K562 (cell line): ENCODE results near the gene N4BP2. TPM values are rescaled to one million over a fixed set of nuclear protein-coding genes. Genes with fewer than 3 reads are reported as not detected.

Experiments used
- ATF3 ChIP-seq, 2 experiments: fragments of 450-650 bp in 1 of 2; sonication (generic) in 1 of 2; formaldehyde crosslinking in 1 of 2; IDR thresholded peaks in 1 of 2; conservative IDR thresholded peaks in 1 of 2; 2 replicates each; pipeline versions ENCODE4 v1.6.1 to v1.8.1; 2016 to 2023; ENCODE audit warnings: mild to moderate bottlenecking in 2 of 2, moderate library complexity in 2 of 2, inconsistent platforms in 1 of 2, missing genetic modification reagents in 1 of 2
- DPF2 ChIP-seq: fragments of 450-650 bp; IDR thresholded peaks from 2 replicates; pipeline ENCODE4 v1.6.1; 2016
- FOSL1 ChIP-seq: fragments of 200-800 bp; sonication (Bioruptor generic); conservative IDR thresholded peaks from 2 replicates; pipeline ENCODE4 v1.6.1; 2016; ENCODE audit warnings: missing genetic modification characterization, missing compliant biosample characterization
- HNRNPLL ChIP-seq: fragments of 200-400 bp; formaldehyde crosslinking; IDR thresholded peaks from 2 replicates; pipeline ENCODE4 v1.6.1; 2017; ENCODE audit warnings: low read length, low read depth, mild to moderate bottlenecking; ENCODE audit not compliant: poor library complexity, severe bottlenecking
- MAZ ChIP-seq, 2 experiments: fragments of 450-650 bp in 1 of 2; sonication (generic) in 1 of 2; formaldehyde crosslinking; IDR thresholded peaks in 1 of 2; conservative IDR thresholded peaks in 1 of 2; 2 replicates each; pipeline versions ENCODE4 v1.4.0 to v1.5.0; 2020; ENCODE audit warnings: mild to moderate bottlenecking in 1 of 2, missing genetic modification reagents in 1 of 2
- MTA3 ChIP-seq: fragments of 450-650 bp; formaldehyde crosslinking; IDR thresholded peaks from 2 replicates; pipeline ENCODE4 v1.6.1; 2017; ENCODE audit warnings: mild to moderate bottlenecking, borderline replicate concordance
- NR0B1 ChIP-seq: fragments of 450-650 bp; IDR thresholded peaks from one replicate; pipeline ENCODE4 v1.6.1; 2018; ENCODE audit warnings: mild to moderate bottlenecking, moderate library complexity; ENCODE audit not compliant: partially characterized antibody
- PRMT5 ChIP-seq: sonication (generic); formaldehyde crosslinking; IDR thresholded peaks from 2 replicates; pipeline ENCODE4 v1.5.0; 2020; ENCODE audit warnings: missing genetic modification reagents
- PRPF4 ChIP-seq: fragments of 200-400 bp; formaldehyde crosslinking; IDR thresholded peaks from one replicate; pipeline ENCODE4 v1.6.1; 2017; ENCODE audit warnings: low read length, low read depth, mild to moderate bottlenecking; ENCODE audit not compliant: insufficient read depth, poor library complexity, severe bottlenecking
- TBL1XR1 ChIP-seq, 2 experiments: IDR thresholded peaks; 2 replicates each; pipeline ENCODE4 v1.6.1; 2012; ENCODE audit warnings: improper control_type of control experiment in 2 of 2, low read length in 2 of 2, mild to moderate bottlenecking in 1 of 2
- ZBTB11 ChIP-seq, 3 experiments: fragments of 200-800 bp in 1 of 3; fragments of 250-450 bp in 1 of 3; fragments of 450-650 bp in 1 of 3; sonication (Bioruptor Pico) in 1 of 3; sonication (Bioruptor generic) in 1 of 3; formaldehyde crosslinking in 1 of 3; IDR thresholded peaks; 2 replicates each; pipeline versions ENCODE4 v1.6.1 to v1.8.0; 2016 to 2022; ENCODE audit warnings: mild to moderate bottlenecking in 2 of 3, missing genetic modification characterization in 2 of 3, missing compliant biosample characterization in 1 of 3, moderate library complexity in 1 of 3
- polyA plus RNA-seq, 8 experiments: library from polyadenylated mRNA; depleted of rRNA in 4 of 8; stranded (reverse) in 5 of 8; unstranded in 3 of 8; fragments of >200 nt; fragmentation: Nextera tagmentation in 2 of 8; fragmentation: Illumina TruSeq in 1 of 8; extraction: Ambion mirVana in 2 of 8; extraction: Trizol in 1 of 8; gene quantifications; 2 replicates each; pipeline versions ENCODE4 v1.2.1 to v1.2.3, GENCODE V29; 2011 to 2014; ENCODE audit warnings: inconsistent platforms in 1 of 8, missing spikeins in 1 of 8
- total RNA-seq, 7 experiments: library from RNA; depleted of rRNA in 6 of 7; stranded (reverse); fragments of >200 nt in 6 of 7; fragmentation: Illumina TruSeq in 2 of 7; extraction: Trizol in 2 of 7; gene quantifications; 2 replicates each; pipeline versions ENCODE4 v1.2.1 to v1.2.3, GENCODE V29; 2011 to 2021; ENCODE audit warnings: low replicate concordance in 1 of 7
- TF ChIP-seq, protein P1 (sequence below): fragments of 450-650 bp; IDR thresholded peaks from 2 replicates; pipeline ENCODE4 v1.6.1; 2017; ENCODE audit warnings: antibody characterized with exemption, mild to moderate bottlenecking

The N4BP2 gene
- total and polyA plus RNA-seq, 9 of the 15 experiments (the other 6 are each of a cell fraction or from before 2014, with no cell fraction given), result 2.7 to 12.6 (median 7.6) TPM

- no peak for TF ChIP-seq PRPF4
- TF ChIP-seq, protein P1, sequence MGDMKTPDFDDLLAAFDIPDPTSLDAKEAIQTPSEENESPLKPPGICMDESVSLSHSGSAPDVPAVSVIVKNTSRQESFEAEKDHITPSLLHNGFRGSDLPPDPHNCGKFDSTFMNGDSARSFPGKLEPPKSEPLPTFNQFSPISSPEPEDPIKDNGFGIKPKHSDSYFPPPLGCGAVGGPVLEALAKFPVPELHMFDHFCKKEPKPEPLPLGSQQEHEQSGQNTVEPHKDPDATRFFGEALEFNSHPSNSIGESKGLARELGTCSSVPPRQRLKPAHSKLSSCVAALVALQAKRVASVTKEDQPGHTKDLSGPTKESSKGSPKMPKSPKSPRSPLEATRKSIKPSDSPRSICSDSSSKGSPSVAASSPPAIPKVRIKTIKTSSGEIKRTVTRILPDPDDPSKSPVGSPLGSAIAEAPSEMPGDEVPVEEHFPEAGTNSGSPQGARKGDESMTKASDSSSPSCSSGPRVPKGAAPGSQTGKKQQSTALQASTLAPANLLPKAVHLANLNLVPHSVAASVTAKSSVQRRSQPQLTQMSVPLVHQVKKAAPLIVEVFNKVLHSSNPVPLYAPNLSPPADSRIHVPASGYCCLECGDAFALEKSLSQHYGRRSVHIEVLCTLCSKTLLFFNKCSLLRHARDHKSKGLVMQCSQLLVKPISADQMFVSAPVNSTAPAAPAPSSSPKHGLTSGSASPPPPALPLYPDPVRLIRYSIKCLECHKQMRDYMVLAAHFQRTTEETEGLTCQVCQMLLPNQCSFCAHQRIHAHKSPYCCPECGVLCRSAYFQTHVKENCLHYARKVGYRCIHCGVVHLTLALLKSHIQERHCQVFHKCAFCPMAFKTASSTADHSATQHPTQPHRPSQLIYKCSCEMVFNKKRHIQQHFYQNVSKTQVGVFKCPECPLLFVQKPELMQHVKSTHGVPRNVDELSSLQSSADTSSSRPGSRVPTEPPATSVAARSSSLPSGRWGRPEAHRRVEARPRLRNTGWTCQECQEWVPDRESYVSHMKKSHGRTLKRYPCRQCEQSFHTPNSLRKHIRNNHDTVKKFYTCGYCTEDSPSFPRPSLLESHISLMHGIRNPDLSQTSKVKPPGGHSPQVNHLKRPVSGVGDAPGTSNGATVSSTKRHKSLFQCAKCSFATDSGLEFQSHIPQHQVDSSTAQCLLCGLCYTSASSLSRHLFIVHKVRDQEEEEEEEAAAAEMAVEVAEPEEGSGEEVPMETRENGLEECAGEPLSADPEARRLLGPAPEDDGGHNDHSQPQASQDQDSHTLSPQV, result peak; percentile 57
- TF ChIP-seq DPF2, result peak; percentile 56; the same call in 1 of the 2 replicates
- TF ChIP-seq NR0B1, result no peak
- TF ChIP-seq MAZ (CRISPR knock-in tag; conservative IDR thresholded peaks at IDR 0.05 in 1 of 2, IDR thresholded peaks at IDR 0.05 in 1 of 2), result 0 out of 4 replicates have a peak, but pooled peaks of 1 of the 2 experiments have one; percentile 10
- peak in 1 of 2 experiments; percentile 84; a peak in 2 of 4 replicates for TF ChIP-seq TBL1XR1 (IDR thresholded peaks at IDR 0.05; ENCODE audit: low read length in 2 of 2)
- TF ChIP-seq FOSL1 (tag), result peak; percentile 53
- peak; percentile 86 for TF ChIP-seq ATF3 (IDR thresholded peaks at IDR 0.05)
- TF ChIP-seq ATF3 (CRISPR knock-in tag; conservative IDR thresholded peaks at IDR 0.05), result no peak
- peak; percentile 48; the same call in 1 of the 2 replicates for TF ChIP-seq MTA3
- TF ChIP-seq HNRNPLL, result peak; percentile 1
- peak in 1 of 3 experiments; percentile 40; a peak in 1 of 6 replicates for TF ChIP-seq ZBTB11 (CRISPR knock-in tag; IDR thresholded peaks at IDR 0.05)
- TF ChIP-seq PRMT5, result no peak
Observed at GRCh38 chr4:40200875-40201801, 144.5 kb downstream of the N4BP2 start (continued).
